CD4-positive, alpha-beta T cell (primary cell): ENCODE data around the gene ATP5MC3. TPM values are rescaled to one million over a fixed set of nuclear protein-coding genes. Genes with fewer than 3 reads are reported as not detected.

Experiments
- ATAC-seq: fragments of 200-7000 bp; cut with Tn5 transposase; one replicate; pipeline ENCODE4 v1.10.0; 2022; ENCODE audit warnings: mild to moderate bottlenecking; ENCODE audit not compliant: poor library complexity
- CTCF ChIA-PET: fragments of 350-600 bp; sonication (Branson Sonifier 250); formaldehyde crosslinking; loops from one replicate; lab custom pipeline; 2021; ENCODE audit warnings: antibody characterized with exemption, inconsistent platforms; lab: Charles Lee
- POLR2A ChIA-PET: fragments of 350-600 bp; sonication (Branson Sonifier 250); formaldehyde crosslinking; loops from one replicate; lab custom pipeline; 2021; ENCODE audit warnings: antibody characterized with exemption, inconsistent platforms; lab: Charles Lee
- DNase-seq, 14 experiments: peaks; one replicate each; pipeline ENCODE4 v3.0.0-alpha.2; 2013 to 2020; ENCODE audit warnings: mixed read lengths in 2 of 14
- H3K27ac ChIP-seq, 2 donors: one replicate each; pipeline versions ENCODE4 v1.5.1 to v1.7.0; 2013; ENCODE audit warnings: low read length in 2 of 2, low read depth in 1 of 2, mild to moderate bottlenecking in 1 of 2
- H3K27me3 ChIP-seq, 2 experiments: 1 replicate in 1 of 2; 2 replicates in 1 of 2; pipeline versions ENCODE4 v1.6.1 to v1.7.0; 2013; ENCODE audit warnings: low read length in 2 of 2, control low read depth in 1 of 2, mild to moderate bottlenecking in 1 of 2, moderate library complexity in 1 of 2; ENCODE audit not compliant: insufficient read depth in 2 of 2, control insufficient read depth in 1 of 2
- H3K36me3 ChIP-seq: one replicate; pipeline ENCODE4 v1.6.1; 2013; ENCODE audit warnings: low read length, control low read depth; ENCODE audit not compliant: insufficient read depth
- H3K4me1 ChIP-seq: one replicate; pipeline ENCODE4 v1.6.1; 2013; ENCODE audit warnings: low read length, control low read depth; ENCODE audit not compliant: insufficient read depth
- H3K4me3 ChIP-seq: one replicate; pipeline ENCODE4 v1.5.1; 2013; ENCODE audit warnings: mild to moderate bottlenecking, low read length, moderate library complexity
- H3K9me3 ChIP-seq, 2 experiments: 1 replicate in 1 of 2; 2 replicates in 1 of 2; pipeline versions ENCODE4 v1.6.1 to v1.7.0; 2013; ENCODE audit warnings: low read length in 2 of 2, mild to moderate bottlenecking in 2 of 2, control low read depth in 1 of 2, moderate library complexity in 1 of 2; ENCODE audit not compliant: control insufficient read depth in 1 of 2, insufficient read depth in 1 of 2
- H3K27ac Mint-ChIP-seq: one replicate; pipeline ENCODE4 v1.8.0; 2020; ENCODE audit warnings: mixed read lengths
- H3K27me3 Mint-ChIP-seq: one replicate; pipeline ENCODE4 v1.8.0; 2021; ENCODE audit warnings: mixed read lengths
- H3K36me3 Mint-ChIP-seq: one replicate; pipeline ENCODE4 v1.8.0; 2021; ENCODE audit warnings: low read depth, mixed read lengths
- H3K4me1 Mint-ChIP-seq: one replicate; pipeline ENCODE4 v1.8.0; 2021; ENCODE audit warnings: low read depth, mixed read lengths
- H3K4me3 Mint-ChIP-seq: one replicate; pipeline ENCODE4 v1.8.0; 2020; ENCODE audit warnings: mild to moderate bottlenecking, mixed read lengths
- H3K9me3 Mint-ChIP-seq: one replicate; pipeline ENCODE4 v1.8.0; 2020; ENCODE audit warnings: mixed read lengths
- intact Hi-C, 2 experiments: fragments of 100-400 bp; cut with DNase I in 1 of 2; cut with micrococcal nuclease in 1 of 2; formaldehyde crosslinking; loops; one replicate each; pipeline versions ENCODE4 v1.15.1 to v1.9.0; 2023 to 2025; cut with DNase I, micrococcal nuclease
- total RNA-seq, 174 experiments: library from RNA in 2 of 174; stranded (reverse) in 2 of 174; gene quantifications; one replicate each; pipeline ENCODE4 v1.2.3 and lab custom pipeline; 2021 to 2026
- TF ChIP-seq, protein P1 (sequence below): fragments of 200-600 bp; IDR thresholded peaks from one replicate; pipeline ENCODE4 v1.8.0; 2022; ENCODE audit warnings: antibody characterized with exemption, mild to moderate bottlenecking

The ATP5MC3 gene
- total RNA-seq, 2 experiments from 2014 or later, result 79.5 to 81.6 TPM

DNA sequence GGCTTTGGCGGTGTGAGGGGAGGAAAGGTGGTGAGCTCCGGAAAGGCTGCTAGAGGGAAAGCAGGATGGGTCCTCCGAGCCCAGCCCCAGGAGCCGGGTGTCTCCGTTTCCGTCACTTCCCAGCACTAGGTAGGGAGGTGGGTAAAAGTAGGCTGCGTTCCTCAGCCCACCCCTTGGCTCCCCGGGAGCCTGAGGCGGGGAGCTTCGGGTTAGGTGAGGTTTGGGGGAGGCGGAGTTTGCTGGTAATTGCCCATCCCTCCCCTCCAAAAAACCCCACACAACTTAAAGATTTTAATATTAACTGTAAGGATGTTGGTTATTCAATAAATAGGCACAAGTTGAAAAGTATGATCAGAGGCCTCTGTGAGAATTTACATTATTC, 13.0 kb downstream of the ATP5MC3 start:
- CTCF ChIA-PET, result interaction anchor here (0.9 kb wide), 1 partner anchor 11 kb away, joined by 3 read pairs; no protein-coding TSS in a partner anchor
- Histone ChIP-seq H3K27me3 (no peaks in the 10 kb centered on the region), H3K4me1 (peaks cover 18% of the 10 kb centered on the region), H3K4me3 (peak overlapping the region; percentile 90), H3K9me3 (no peaks in the 10 kb centered on the region), H3K27ac (peak overlapping the region; percentile 69 to 71), H3K36me3 (no peaks in the 10 kb centered on the region)
- Mint-ChIP-seq H3K4me3 (peak overlapping the region; percentile 91), H3K9me3 (no peaks in the 10 kb centered on the region), H3K36me3 (peaks cover 22% of the 10 kb centered on the region), H3K4me1 (peaks cover 66% of the 10 kb centered on the region), H3K27ac (peak overlapping the region; percentile 90), H3K27me3 (no peaks in the 10 kb centered on the region)
- intact Hi-C loops, result loop anchor here (1.0 to 10.0 kb wide), 3 partner anchors 12 to 924 kb away; partner anchors contain the start of genes ATP5MC3 (in 1 of the 2) and OLA1 (in 1 of the 2)
- no peak for DNase-seq
- ATAC-seq, result peak; percentile 19
- POLR2A ChIA-PET, result interaction anchor here (0.6 to 2.3 kb wide), 10 partner anchors 9 to 1203 kb away, joined by 3 to 54 read pairs (median 4); partner anchors contain the start of genes ATP5MC3 and SCRN3
- TF ChIP-seq, protein P1, sequence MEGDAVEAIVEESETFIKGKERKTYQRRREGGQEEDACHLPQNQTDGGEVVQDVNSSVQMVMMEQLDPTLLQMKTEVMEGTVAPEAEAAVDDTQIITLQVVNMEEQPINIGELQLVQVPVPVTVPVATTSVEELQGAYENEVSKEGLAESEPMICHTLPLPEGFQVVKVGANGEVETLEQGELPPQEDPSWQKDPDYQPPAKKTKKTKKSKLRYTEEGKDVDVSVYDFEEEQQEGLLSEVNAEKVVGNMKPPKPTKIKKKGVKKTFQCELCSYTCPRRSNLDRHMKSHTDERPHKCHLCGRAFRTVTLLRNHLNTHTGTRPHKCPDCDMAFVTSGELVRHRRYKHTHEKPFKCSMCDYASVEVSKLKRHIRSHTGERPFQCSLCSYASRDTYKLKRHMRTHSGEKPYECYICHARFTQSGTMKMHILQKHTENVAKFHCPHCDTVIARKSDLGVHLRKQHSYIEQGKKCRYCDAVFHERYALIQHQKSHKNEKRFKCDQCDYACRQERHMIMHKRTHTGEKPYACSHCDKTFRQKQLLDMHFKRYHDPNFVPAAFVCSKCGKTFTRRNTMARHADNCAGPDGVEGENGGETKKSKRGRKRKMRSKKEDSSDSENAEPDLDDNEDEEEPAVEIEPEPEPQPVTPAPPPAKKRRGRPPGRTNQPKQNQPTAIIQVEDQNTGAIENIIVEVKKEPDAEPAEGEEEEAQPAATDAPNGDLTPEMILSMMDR, result no peak

DNA sequence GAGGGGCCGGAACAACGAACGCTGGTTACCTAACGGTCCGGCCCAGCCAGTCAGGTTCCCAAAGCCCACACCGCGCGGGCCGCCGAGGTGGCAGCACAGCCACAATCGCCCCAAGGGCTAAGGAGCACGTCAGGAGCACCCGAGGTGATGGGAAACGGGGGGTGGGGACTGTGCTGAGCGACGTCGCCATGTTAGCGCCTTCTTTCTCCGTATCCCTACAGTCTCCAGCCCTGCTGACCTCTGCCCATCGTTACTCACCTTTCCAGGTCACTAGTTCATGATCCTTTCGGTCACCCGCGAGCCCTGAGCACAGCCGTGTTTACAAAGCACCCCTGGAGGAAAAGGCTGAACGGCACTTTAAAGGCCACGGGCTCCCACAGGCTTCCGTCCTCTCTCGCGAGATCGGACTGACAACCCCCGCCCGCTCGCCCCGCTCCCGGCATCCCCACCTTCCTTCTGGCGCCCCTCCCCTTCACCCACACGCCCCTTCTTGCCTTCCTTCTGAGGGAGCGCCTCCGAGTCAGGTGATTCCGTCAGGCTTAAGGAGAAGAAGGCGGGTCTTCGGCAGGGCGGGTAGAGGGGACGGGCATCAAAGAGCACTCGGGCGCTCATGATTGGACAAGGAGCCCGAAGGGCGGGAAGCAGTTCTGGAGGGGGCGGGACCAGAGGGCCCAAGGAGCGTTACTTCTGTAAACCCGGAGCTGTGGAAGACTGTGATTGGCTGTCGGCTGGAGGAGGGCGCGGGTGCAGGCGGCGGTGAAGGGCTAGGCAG, 13.5 kb downstream of the ATP5MC3 start, which contains the start of gene ATF2:
ATF2 (minus strand) TSS at position 412 of the 772 bp plus-strand sequence. CDS start 31,760 bp downstream, outside the sequence.
- ChIA-PET CTCF (interaction anchor here (0.9 kb wide), 2 partner anchors 12 to 13 kb away, joined by 3 read pairs; partner anchors contain the start of gene ATP5MC3), POLR2A (interaction anchor here (0.6 to 2.3 kb wide), 12 partner anchors 9 to 1202 kb away, joined by 3 to 54 read pairs (median 4); partner anchors contain the start of genes ATP5MC3 and SCRN3)
- H3K9me3 ChIP-seq, result no peaks in the 10 kb centered on the region
- Mint-ChIP-seq H3K27ac (peak within 1 kb of the TSS; percentile 90), H3K36me3 (peaks cover 18% of the 10 kb centered on the region), H3K4me1 (peaks cover 66% of the 10 kb centered on the region), H3K9me3 (no peaks in the 10 kb centered on the region), H3K4me3 (peak within 1 kb of the TSS; percentile 91), H3K27me3 (no peaks in the 10 kb centered on the region)
- no peaks in the 10 kb centered on the region for H3K27me3 ChIP-seq
- ATAC-seq (peak; percentile 90), DNase-seq (peak; percentile 94 to 100 (median 96))
- TF ChIP-seq, protein P1, result no peak
- H3K4me1 ChIP-seq, result peaks cover 18% of the 10 kb centered on the region
- no peaks in the 10 kb centered on the region for H3K36me3 ChIP-seq
- H3K4me3 ChIP-seq, result peak within 1 kb of the TSS; percentile 90
- intact Hi-C loops, result loop anchor here (1.0 to 10.0 kb wide), 3 partner anchors 12 to 923 kb away; partner anchors contain the start of genes ATP5MC3 (in 1 of the 2) and OLA1 (in 1 of the 2)
- H3K27ac ChIP-seq, result peak within 1 kb of the TSS; percentile 84 to 90

DNA sequence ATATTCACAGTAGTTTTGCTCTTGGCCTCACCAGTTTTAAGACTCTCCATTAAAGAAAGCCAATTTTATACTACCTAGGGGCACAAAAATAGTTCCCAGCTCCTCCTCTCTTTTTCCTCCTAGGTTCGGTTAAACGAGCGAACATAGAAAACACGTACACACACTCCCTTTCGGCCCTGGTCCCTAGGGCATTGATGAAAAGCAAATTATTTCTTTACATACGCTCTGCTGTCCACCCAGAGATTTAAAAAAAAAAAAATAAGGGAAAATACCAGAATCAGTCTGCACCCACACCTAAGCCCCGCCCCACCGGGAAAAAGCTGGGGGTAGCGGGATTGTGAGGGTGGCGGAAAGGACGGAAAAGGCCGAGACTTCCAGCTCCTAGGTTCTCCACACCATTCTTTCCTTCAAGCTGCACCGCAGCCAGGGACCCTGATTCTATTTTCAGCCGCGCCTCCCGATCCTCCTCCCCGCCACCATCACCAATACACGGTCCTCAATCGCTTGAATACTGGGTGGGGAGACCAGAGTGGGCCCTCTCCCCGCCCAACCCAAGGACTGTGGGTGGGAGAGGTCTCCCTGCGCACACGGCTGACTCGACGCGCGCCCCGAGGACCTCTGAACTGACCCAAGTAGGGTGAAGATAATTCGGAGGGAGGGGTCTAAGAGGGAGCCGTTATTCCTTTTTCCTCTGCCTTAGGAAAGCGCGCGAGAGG, 14.3 kb downstream of the ATP5MC3 start:
- Histone ChIP-seq H3K36me3 (no peaks in the 10 kb centered on the region), H3K27me3 (no peaks in the 10 kb centered on the region), H3K27ac (peak overlapping the region; percentile 84 to 90), H3K9me3 (no peaks in the 10 kb centered on the region), H3K4me1 (peaks cover 18% of the 10 kb centered on the region), H3K4me3 (peak overlapping the region; percentile 90)
- ATAC-seq, result peak; percentile 1
- Mint-ChIP-seq H3K9me3 (no peaks in the 10 kb centered on the region), H3K27me3 (no peaks in the 10 kb centered on the region), H3K4me1 (peaks cover 65% of the 10 kb centered on the region), H3K4me3 (peak overlapping the region; percentile 91), H3K36me3 (peaks cover 17% of the 10 kb centered on the region), H3K27ac (peak overlapping the region; percentile 90)
- POLR2A ChIA-PET, result interaction anchor here (0.9 to 1.0 kb wide), 2 partner anchors 12 to 772 kb away, joined by 3 to 4 read pairs; partner anchors contain the start of gene SCRN3
- intact Hi-C loops, result loop anchor here in 1 of 2 experiments (10.0 kb wide), 1 partner anchor 922 kb away; the partner anchor contains the start of gene OLA1
- TF ChIP-seq, protein P1, result no peak
- CTCF ChIA-PET, result interaction anchor here (0.9 kb wide), 1 partner anchor 14 kb away, joined by 3 read pairs; the partner anchor contains the start of gene ATP5MC3
- peak in 4 of 14 experiments; percentile 7 to 20 (median 10) for DNase-seq
